NCI-H2171 (cell line): ENCODE measurements around the gene EPB41L3.

Experiments
- DNase-seq: peaks from one replicate; lab custom pipeline; 2025; lab: John Stamatoyannopoulos, UW

Gene EPB41L3

DNA sequence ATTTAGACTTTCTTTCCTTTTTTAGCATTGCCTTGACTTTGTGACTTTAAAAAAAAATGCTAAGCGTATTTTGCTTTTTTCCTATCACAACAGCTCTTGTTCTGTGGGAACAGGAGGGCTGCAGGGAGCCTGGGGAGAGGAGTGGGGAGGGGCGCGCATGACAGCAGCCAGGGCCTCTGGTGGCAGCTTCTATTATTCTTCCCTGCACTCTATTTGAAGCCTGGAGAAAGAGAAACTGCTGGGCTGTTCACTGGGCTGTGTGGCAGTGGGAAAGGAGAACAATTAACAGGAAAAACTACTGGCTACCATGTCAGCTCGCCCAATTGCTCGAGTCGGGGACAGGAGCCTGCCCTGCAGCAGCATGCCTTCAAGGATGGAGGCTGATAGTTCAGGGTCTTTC is 129.3 kb downstream of the EPB41L3 start:
- DNase-seq: no peak

DNA sequence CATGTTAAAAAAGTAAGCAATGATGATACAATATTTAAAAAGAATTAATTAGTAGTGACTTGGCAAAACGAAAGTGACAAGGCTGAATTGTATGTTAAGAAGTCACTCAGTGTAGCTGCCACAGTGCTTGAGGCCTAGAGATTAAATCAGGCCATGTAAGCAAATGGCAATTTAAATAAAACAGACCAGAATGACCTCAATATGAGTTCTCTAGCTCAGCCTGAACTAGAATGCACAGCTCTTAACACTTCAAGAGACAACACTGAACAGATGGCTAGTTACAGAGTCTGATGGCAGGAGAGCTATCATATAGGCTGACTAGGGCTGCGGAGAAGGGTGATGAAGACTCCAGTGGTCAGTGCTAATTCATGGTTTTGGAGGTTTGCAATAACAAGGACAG is 130.3 kb downstream of the EPB41L3 start:
- DNase-seq: no peak

DNA sequence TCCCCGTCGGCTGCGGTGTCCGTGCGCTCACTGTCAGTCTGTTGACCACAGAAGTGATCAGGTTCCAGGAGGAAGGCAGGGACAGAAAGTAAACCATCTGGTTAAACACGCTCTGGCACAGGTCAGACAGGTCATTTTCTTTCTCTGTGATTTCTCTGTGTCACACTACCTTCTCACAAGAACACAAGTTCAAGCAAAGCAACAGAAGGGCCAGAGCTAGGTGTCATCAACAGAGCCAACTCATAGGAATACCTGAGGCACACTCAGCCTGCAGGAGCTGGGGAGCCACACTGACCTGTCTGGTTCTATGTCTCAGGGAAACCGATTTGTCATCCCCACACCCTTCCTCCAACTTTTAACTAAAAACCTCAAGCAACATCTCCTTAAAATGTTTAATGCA is 133.2 kb downstream of the EPB41L3 start:
- no peak for DNase-seq

- DNase-seq: no peak
Measured at GRCh38 chr18:5398269-5398668, 145.5 kb downstream of the EPB41L3 start.

GRCh38 chr18:5397102-5397501 is 146.7 kb downstream of the EPB41L3 start:
- no peak for DNase-seq

- no peak for DNase-seq
Measured at GRCh38 chr18:5395860-5396448, 147.8 kb downstream of the EPB41L3 start.

DNA sequence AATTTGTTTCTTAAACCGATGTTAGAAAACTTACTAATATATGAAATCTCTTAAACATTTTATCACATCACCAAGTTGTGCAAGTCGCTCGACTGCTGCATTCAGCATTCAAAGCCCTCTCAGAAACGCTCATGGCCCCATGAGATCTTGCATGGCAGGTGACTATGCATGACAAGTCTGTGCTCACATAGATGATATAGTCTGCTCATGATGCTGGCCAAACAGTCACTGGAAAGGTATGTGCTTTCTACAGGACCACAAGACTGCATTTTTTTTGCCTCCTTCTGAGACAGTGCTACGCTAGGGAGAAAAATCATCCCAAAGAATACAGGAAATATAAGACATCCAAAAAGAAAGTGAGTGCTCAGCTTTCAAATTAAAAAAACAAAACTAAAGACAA is 150.0 kb downstream of the EPB41L3 start:
- no peak for DNase-seq

- DNase-seq: peak; percentile 26
Measured at GRCh38 chr18:5391409-5391808, 152.4 kb downstream of the EPB41L3 start.

DNA sequence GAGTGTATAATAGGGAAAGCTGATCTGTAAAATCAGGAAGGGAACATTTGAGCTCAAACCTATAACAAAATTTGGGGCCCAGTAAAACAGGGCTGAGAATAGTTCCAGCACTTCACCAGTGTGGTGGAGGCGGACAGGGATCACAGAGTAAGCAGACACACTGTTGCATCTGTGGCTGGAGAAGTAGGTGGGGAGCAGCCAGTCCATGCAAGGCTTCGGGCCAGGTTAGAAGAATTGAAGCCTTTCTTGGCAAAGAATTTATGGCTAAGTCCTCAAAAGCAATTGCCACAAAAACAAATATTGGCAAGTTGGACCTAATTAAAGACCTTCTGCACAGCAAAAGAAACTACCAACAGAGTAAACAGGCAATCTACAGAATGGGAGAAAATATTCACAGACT is 154.4 kb downstream of the EPB41L3 start:
- no peak for DNase-seq

- DNase-seq: no peak
Measured at GRCh38 chr18:5388896-5389295, 154.9 kb downstream of the EPB41L3 start.

GRCh38 chr18:5380586-5380985 is 163.2 kb downstream of the EPB41L3 start:
- no peak for DNase-seq

DNA sequence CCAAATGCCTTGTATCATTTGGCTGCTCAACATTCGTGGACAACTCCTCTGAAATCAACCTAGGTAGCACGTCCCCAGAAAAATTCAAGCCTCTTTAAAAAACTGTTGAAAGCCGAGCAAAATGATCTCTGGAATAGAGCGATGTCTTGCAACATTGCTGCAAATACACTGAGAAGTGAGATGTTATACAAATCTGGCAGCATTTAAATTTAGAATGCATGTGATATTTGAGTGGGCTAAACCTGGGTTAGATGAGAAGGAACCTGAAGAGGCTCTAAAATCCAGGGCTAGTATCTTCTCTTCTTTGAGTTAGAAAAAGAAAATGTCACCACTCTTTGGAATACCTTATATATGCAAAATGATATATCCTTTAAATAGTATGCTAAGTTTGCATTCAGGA is 166.8 kb downstream of the EPB41L3 start:
- DNase-seq: no peak

DNA sequence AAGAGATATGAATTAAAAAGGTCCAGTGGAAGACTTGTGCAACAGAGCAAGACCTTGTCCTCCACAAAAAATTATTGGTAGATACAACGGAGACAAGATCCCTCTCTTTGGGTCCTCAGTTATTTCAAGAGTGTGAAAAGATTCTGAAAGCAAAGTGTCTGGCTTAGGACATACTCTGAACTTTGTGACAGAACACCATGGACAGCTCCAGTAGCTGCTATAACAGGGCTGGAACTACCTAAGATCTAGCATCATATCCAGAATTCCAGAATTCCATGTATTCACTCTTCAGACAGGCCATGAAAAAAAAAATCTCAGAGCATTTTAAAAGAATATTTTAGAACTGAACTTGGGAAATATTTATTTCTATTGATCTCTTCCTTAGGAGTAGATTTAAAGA is 173.5 kb downstream of the EPB41L3 start:
- no peak for DNase-seq

GRCh38 chr18:5369513-5369912 is 174.3 kb downstream of the EPB41L3 start:
- peak; percentile 18 for DNase-seq

GRCh38 chr18:5365443-5365842 is 178.4 kb downstream of the EPB41L3 start:
- DNase-seq: no peak

- no peak for DNase-seq
Measured at GRCh38 chr18:5350636-5351035, 193.2 kb downstream of the EPB41L3 start.
